ENCODE data around the gene CAPZB. TPM values are rescaled to one million over a fixed set of nuclear protein-coding genes. Genes with fewer than 3 reads are reported as not detected.

The CAPZB gene
- total RNA-seq, 1 experiment from 2014 or later: 348 TPM

GRCh38 chr1:19420606-19421005, 64.7 kb downstream of the CAPZB start:
- Histone ChIP-seq H3T11ph (ENCODE audit: low read length) (no peak overlapping the region), H3K79me1 (ENCODE audit: insufficient read depth, low read depth, low read length, poor library complexity, severe bottlenecking) (peaks cover 2% of the 10 kb centered on the region), H2AFZ (ENCODE audit: low read length) (no peak overlapping the region), H3K9me3 (ENCODE audit: control insufficient read depth, low read depth, low read length) (no peaks in the 10 kb centered on the region), H4K20me1 (ENCODE audit: control insufficient read depth, insufficient read depth, insufficient read length) (peaks cover 2% of the 10 kb centered on the region), H3K4me2 (ENCODE audit: insufficient read depth, insufficient read length, low read length) (no peak overlapping the region), H4K8ac (replicated peaks; ENCODE audit: insufficient read length, low read depth, low read length) (no peak overlapping the region), H2AK5ac (ENCODE audit: insufficient read length, low read length) (no peak overlapping the region), H2BK120ac (ENCODE audit: low read depth, low read length, poor library complexity, severe bottlenecking) (no peak overlapping the region), H2BK12ac (ENCODE audit: insufficient read length, low read depth, low read length) (no peak overlapping the region), H3K27ac (ENCODE audit: insufficient read length, low read depth, low read length) (no peak overlapping the region), H4K91ac (ENCODE audit: insufficient read length, low read depth, low read length) (no peak overlapping the region), H3K4ac (ENCODE audit: low read depth, low read length) (no peak overlapping the region), H3K23me2 (ENCODE audit: insufficient read length, low read depth, low read length, poor library complexity, severe bottlenecking) (no peaks in the 10 kb centered on the region), H3K14ac (ENCODE audit: insufficient read depth, low read length) (no peak overlapping the region), H3K27me3 (ENCODE audit: insufficient read depth, low read length) (no peaks in the 10 kb centered on the region), H3K18ac (ENCODE audit: insufficient read length, low read depth, low read length) (no peak overlapping the region), H3K79me2 (ENCODE audit: insufficient read depth, low read length) (peaks cover 24% of the 10 kb centered on the region; the same call in 1 of the 2 replicates), H3K23ac (ENCODE audit: insufficient read length, low read depth, low read length) (no peak overlapping the region), H2BK5ac (ENCODE audit: insufficient read length, low read length) (no peak overlapping the region), H3K56ac (ENCODE audit: insufficient read length, low read depth, low read length) (no peak overlapping the region), H3K4me1 (ENCODE audit: insufficient read depth, low read length) (no peaks in the 10 kb centered on the region; the same call in 1 of the 2 replicates), H4K5ac (ENCODE audit: insufficient read length, low read depth, low read length) (no peak overlapping the region), H2BK20ac (ENCODE audit: low read depth, low read length, poor library complexity, severe bottlenecking) (no peak overlapping the region), H2BK15ac (ENCODE audit: low read depth, low read length) (no peak overlapping the region), H3K9ac (ENCODE audit: extremely low read depth, insufficient read length, low read length) (no peak overlapping the region)
- no CpG with 5 or more reads among the region's 4 CpGs for WGBS (ENCODE audit: extremely low coverage, insufficient read length, low lambda C conversion rate)
- H3K4me1 Mint-ChIP-seq: peaks cover 9 to 17% of the 10 kb centered on the region in 2 experiments
- H3K36me3 Mint-ChIP-seq (ENCODE audit: insufficient read depth in 1 of 3, low read depth in 3 of 3): peaks cover 18 to 34% (median 22%) of the 10 kb centered on the region in 3 experiments; a peak in 6 of 7 replicates
- H3K4me3 Mint-ChIP-seq: no peak overlapping the region
- no peak for TF ChIP-seq CTCF (conservative IDR thresholded peaks at IDR 0.05)
- H3K9me3 Mint-ChIP-seq: no peaks in the 10 kb centered on the region
- H3K27me3 Mint-ChIP-seq (ENCODE audit: low read depth): no peaks in the 10 kb centered on the region
- DNase-seq: no peak
- no peak overlapping the region; a peak in 1 of 7 replicates for H3K27ac Mint-ChIP-seq

Data from H9 (cell line).